ENCODE measurements around the gene WNT7B.

DNA sequence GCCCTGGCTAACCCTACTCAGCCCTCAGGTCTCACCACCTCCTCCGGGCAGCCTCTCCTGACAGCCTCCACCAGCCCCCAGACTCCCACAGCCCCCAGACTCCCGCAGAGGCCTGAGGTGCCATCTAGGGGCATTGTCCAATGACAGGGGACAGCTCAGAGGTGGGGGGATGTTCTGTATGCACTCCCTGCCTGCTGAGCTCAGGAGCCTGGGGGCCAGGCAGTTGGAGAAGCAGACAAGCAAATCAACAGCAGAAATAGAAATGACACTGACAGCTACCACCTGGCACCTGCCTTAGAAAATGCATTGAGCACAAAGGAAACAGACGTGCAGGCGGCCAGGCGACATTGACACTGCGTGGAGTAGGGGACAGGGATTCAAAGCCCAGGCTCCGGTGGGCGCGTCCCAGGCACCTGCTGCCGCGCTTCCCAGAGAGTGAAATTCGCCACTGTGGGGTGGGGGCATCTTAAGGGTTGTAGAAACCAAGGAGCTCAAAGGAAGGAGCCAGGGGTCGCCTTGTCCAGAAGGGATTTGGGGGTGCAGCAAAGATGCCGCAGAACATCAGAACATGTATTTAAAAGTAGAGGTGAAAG is 22.5 kb upstream of the WNT7B start:
- TF ChIP-seq, protein P1, sequence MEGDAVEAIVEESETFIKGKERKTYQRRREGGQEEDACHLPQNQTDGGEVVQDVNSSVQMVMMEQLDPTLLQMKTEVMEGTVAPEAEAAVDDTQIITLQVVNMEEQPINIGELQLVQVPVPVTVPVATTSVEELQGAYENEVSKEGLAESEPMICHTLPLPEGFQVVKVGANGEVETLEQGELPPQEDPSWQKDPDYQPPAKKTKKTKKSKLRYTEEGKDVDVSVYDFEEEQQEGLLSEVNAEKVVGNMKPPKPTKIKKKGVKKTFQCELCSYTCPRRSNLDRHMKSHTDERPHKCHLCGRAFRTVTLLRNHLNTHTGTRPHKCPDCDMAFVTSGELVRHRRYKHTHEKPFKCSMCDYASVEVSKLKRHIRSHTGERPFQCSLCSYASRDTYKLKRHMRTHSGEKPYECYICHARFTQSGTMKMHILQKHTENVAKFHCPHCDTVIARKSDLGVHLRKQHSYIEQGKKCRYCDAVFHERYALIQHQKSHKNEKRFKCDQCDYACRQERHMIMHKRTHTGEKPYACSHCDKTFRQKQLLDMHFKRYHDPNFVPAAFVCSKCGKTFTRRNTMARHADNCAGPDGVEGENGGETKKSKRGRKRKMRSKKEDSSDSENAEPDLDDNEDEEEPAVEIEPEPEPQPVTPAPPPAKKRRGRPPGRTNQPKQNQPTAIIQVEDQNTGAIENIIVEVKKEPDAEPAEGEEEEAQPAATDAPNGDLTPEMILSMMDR (IDR thresholded peaks at IDR 0.05) = no peak
- no peak for TF ChIP-seq POLR2A (IDR thresholded peaks at IDR 0.05)
- no peak for TF ChIP-seq EP300 (IDR thresholded peaks at IDR 0.05)
- TF ChIP-seq POLR2AphosphoS5 (IDR thresholded peaks at IDR 0.05) = no peak
